SK-N-SH treated with all-trans-retinoic acid at 6 μM for 48 hours (cell line): ENCODE measurements around the gene ARVCF.

Experiments used
- BACH2 ChIP-seq: fragments of 250-450 bp; sonication (Bioruptor Pico); IDR thresholded peaks from 2 replicates; pipeline ENCODE4 v1.9.0; 2021; ENCODE audit warnings: mild to moderate bottlenecking, borderline replicate concordance
- CSDC2 ChIP-seq: fragments of 250-450 bp; sonication (Bioruptor Pico); IDR thresholded peaks from 2 replicates; pipeline ENCODE4 v1.5.0; 2020; ENCODE audit warnings: mild to moderate bottlenecking, moderate library complexity
- TOX ChIP-seq: fragments of 250-450 bp; sonication (Bioruptor Pico); IDR thresholded peaks from 2 replicates; pipeline ENCODE4 v1.8.0; 2021; ENCODE audit warnings: mild to moderate bottlenecking, moderate library complexity, borderline replicate concordance
- ZNF565 ChIP-seq: fragments of 450-650 bp; formaldehyde crosslinking; conservative IDR thresholded peaks from 2 replicates; pipeline ENCODE4 v1.5.0; 2020; ENCODE audit warnings: low read depth, mild to moderate bottlenecking, moderate library complexity
- ZNF70 ChIP-seq: fragments of 450-650 bp; formaldehyde crosslinking; IDR thresholded peaks from 2 replicates; pipeline ENCODE4 v1.5.0; 2020; ENCODE audit warnings: mild to moderate bottlenecking, moderate library complexity
- TF ChIP-seq, protein P1 (sequence below): fragments of 250-450 bp; sonication (Bioruptor Pico); IDR thresholded peaks from 2 replicates; pipeline ENCODE4 v1.5.1; 2021; ENCODE audit warnings: mild to moderate bottlenecking, moderate library complexity
- TF ChIP-seq, protein P2 (sequence below): fragments of 250-450 bp; sonication (Bioruptor Pico); IDR thresholded peaks from 2 replicates; pipeline ENCODE4 v1.8.0; 2021; ENCODE audit warnings: low read depth, mild to moderate bottlenecking, moderate library complexity, borderline replicate concordance

DNA sequence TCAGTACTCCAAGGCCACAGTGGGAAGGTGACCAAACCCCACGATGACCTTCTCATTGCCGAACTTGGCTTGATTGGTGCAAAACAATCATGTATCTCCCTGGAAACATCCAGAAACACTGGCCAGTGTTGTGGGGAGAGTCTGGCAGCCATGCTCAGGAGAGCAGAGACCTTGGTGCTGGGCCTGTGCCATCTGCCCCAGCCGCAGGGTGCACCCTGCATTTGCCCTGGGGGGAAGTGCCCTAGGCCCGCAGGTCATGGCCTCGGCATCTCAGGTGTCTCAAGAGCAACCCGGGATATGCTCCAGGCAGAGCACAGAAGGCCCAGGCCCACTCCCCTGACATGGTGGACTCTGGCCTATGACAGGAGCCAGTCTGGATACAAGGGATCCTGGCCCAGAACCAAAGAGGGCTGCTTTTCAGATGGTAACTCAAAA, 23.7 kb downstream of the ARVCF start:
- TF ChIP-seq, protein P1, sequence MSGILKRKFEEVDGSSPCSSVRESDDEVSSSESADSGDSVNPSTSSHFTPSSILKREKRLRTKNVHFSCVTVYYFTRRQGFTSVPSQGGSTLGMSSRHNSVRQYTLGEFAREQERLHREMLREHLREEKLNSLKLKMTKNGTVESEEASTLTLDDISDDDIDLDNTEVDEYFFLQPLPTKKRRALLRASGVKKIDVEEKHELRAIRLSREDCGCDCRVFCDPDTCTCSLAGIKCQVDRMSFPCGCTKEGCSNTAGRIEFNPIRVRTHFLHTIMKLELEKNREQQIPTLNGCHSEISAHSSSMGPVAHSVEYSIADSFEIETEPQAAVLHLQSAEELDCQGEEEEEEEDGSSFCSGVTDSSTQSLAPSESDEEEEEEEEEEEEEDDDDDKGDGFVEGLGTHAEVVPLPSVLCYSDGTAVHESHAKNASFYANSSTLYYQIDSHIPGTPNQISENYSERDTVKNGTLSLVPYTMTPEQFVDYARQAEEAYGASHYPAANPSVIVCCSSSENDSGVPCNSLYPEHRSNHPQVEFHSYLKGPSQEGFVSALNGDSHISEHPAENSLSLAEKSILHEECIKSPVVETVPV (CRISPR knock-in tag): no peak
- TF ChIP-seq TOX (CRISPR knock-in tag): no peak
- TF ChIP-seq BACH2 (CRISPR knock-in tag): no peak
- no peak for TF ChIP-seq ZNF70
- TF ChIP-seq, protein P2, sequence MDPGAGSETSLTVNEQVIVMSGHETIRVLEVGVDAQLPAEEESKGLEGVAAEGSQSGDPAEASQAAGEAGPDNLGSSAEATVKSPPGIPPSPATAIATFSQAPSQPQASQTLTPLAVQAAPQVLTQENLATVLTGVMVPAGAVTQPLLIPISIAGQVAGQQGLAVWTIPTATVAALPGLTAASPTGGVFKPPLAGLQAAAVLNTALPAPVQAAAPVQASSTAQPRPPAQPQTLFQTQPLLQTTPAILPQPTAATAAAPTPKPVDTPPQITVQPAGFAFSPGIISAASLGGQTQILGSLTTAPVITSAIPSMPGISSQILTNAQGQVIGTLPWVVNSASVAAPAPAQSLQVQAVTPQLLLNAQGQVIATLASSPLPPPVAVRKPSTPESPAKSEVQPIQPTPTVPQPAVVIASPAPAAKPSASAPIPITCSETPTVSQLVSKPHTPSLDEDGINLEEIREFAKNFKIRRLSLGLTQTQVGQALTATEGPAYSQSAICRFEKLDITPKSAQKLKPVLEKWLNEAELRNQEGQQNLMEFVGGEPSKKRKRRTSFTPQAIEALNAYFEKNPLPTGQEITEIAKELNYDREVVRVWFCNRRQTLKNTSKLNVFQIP (CRISPR knock-in tag): no peak
- TF ChIP-seq ZNF565: no peak
- TF ChIP-seq CSDC2 (CRISPR knock-in tag): no peak
